Esophagus squamous epithelium (tissue), 4 donors: Measurements from ENCODE around the gene FBXO24.

Experiments
- CTCF ChIP-seq, 6 experiments: fragments of 450-650 bp in 4 of 6; fragments of 200-600 bp in 2 of 6; sonication (generic) in 2 of 6; IDR thresholded peaks; one replicate each; pipeline ENCODE4 v1.5.1; 2016 to 2019; ENCODE audit warnings: antibody characterized with exemption in 6 of 6, mild to moderate bottlenecking in 4 of 6, moderate library complexity in 4 of 6
- POLR2A ChIP-seq, 4 donors: fragments of 450-650 bp; IDR thresholded peaks; one replicate each; pipeline ENCODE4 v1.6.1; 2017; ENCODE audit warnings: antibody characterized with exemption in 4 of 4, mild to moderate bottlenecking in 4 of 4, moderate library complexity in 3 of 4

- TF ChIP-seq CTCF (IDR thresholded peaks at IDR 0.05) (no peak), POLR2A (IDR thresholded peaks at IDR 0.05) (no peak)
Measured at GRCh38 chr7:100563100-100563564, 23.0 kb upstream of the FBXO24 start.
